Measurements from ENCODE around the gene SYT5.

DNA sequence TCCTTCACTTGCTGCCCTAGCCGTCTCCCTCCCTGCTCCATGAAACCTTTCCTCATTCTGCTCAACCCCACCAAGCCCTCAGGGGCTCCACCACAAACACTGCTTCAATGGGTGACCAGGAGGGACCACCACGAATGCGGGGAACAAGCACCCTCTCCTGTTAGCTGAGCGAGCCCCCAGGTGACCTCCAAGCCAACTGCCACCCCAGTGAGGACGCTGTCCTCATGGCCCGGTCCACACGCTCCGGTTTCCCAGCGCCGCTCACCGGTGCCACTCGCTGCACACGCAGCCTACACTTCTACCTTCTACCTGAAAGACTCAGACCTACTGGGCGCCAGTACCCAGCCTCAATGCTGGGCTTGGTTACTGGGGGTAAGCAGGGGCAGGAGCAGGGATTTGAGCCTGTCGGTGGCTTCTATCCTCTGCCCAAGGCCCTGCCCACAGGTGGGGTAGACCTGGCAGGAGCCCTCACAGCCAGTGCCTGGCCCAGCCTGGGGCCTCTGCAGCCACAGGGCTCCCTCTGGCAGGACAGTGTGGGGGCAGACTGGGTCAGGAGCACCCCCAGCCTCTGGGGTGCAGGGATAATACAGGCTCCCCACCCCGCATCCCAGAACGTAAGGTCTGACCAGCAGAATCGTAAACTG, 49.2 kb upstream of the SYT5 start:
- no peak for TF ChIP-seq POLR2A (IDR thresholded peaks at IDR 0.05)
- TF ChIP-seq, protein P1, sequence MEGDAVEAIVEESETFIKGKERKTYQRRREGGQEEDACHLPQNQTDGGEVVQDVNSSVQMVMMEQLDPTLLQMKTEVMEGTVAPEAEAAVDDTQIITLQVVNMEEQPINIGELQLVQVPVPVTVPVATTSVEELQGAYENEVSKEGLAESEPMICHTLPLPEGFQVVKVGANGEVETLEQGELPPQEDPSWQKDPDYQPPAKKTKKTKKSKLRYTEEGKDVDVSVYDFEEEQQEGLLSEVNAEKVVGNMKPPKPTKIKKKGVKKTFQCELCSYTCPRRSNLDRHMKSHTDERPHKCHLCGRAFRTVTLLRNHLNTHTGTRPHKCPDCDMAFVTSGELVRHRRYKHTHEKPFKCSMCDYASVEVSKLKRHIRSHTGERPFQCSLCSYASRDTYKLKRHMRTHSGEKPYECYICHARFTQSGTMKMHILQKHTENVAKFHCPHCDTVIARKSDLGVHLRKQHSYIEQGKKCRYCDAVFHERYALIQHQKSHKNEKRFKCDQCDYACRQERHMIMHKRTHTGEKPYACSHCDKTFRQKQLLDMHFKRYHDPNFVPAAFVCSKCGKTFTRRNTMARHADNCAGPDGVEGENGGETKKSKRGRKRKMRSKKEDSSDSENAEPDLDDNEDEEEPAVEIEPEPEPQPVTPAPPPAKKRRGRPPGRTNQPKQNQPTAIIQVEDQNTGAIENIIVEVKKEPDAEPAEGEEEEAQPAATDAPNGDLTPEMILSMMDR (IDR thresholded peaks at IDR 0.05) = no peak
